Loucy (cell line): ENCODE data around the gene GRPR.
"Not testable (repeated sequence)": the region's sequence is repeated elsewhere in the genome, so short reads cannot be mapped to it uniquely, and the experiment has no call there.

ENCODE experiments used
- H2AFZ ChIP-seq: fragments of 200-600 bp; sonication (generic); 2 replicates; pipeline ENCODE4 v1.6.0; 2016; ENCODE audit warnings: antibody characterized with exemption, mild to moderate bottlenecking, low read length, moderate library complexity
- H3F3A ChIP-seq: fragments of 200-600 bp; 2 replicates; pipeline ENCODE4 v1.6.0; 2016; ENCODE audit warnings: antibody characterized with exemption, low read depth, mild to moderate bottlenecking
- H3K27me3 ChIP-seq: fragments of 200-600 bp; sonication (generic); 2 replicates; pipeline ENCODE4 v1.6.1; 2014; ENCODE audit warnings: low read length, mild to moderate bottlenecking; ENCODE audit not compliant: insufficient read depth, poor library complexity, severe bottlenecking
- H3K36me3 ChIP-seq: fragments of 200-600 bp; sonication (generic); 2 replicates; pipeline ENCODE4 v1.6.1; 2016; ENCODE audit warnings: low read length; ENCODE audit not compliant: insufficient read depth
- H3K4me1 ChIP-seq: fragments of 200-600 bp; sonication (generic); 2 replicates; pipeline ENCODE4 v1.5.1; 2014; ENCODE audit warnings: low read length, mild to moderate bottlenecking; ENCODE audit not compliant: insufficient read depth, poor library complexity, severe bottlenecking
- H3K4me2 ChIP-seq: fragments of 200-600 bp; sonication (generic); 2 replicates; pipeline ENCODE4 v1.6.0; 2014; ENCODE audit warnings: antibody characterized with exemption, low read length, low read depth, mild to moderate bottlenecking; ENCODE audit not compliant: poor library complexity, severe bottlenecking
- H3K4me3 ChIP-seq: fragments of 200-600 bp; sonication (generic); 2 replicates; pipeline ENCODE4 v1.5.1; 2014; ENCODE audit warnings: low read length, mild to moderate bottlenecking, mixed read lengths; ENCODE audit not compliant: poor library complexity, severe bottlenecking
- H3K79me2 ChIP-seq: fragments of 200-600 bp; sonication (generic); 2 replicates; pipeline ENCODE4 v1.6.1; 2014; ENCODE audit warnings: low read length; ENCODE audit not compliant: insufficient read depth
- H3K9ac ChIP-seq: fragments of 200-600 bp; sonication (generic); 2 replicates; pipeline ENCODE4 v1.6.0; 2014; ENCODE audit warnings: mild to moderate bottlenecking, low read depth, low read length, moderate library complexity; ENCODE audit not compliant: poor library complexity, severe bottlenecking
- H3K9me2 ChIP-seq: fragments of 200-600 bp; sonication (generic); replicated peaks from 2 replicates; pipeline ENCODE4 v1.6.1; 2016; ENCODE audit warnings: low read depth, low read length, mixed read lengths
- H3K9me3 ChIP-seq: fragments of 200-600 bp; sonication (generic); 2 replicates; pipeline ENCODE4 v1.6.1; 2014; ENCODE audit warnings: mild to moderate bottlenecking, antibody characterized with exemption, low read length, low read depth; ENCODE audit not compliant: insufficient read depth
- H4K20me1 ChIP-seq: fragments of 200-600 bp; sonication (generic); 2 replicates; pipeline ENCODE4 v1.6.0; 2014; ENCODE audit warnings: antibody characterized with exemption, low read length, mild to moderate bottlenecking; ENCODE audit not compliant: insufficient read depth, poor library complexity, severe bottlenecking
- EZH2phosphoT487 ChIP-seq: fragments of 200-600 bp; IDR thresholded peaks from 2 replicates; pipeline ENCODE4 v1.6.1; 2018; ENCODE audit warnings: antibody characterized with exemption, mild to moderate bottlenecking, moderate library complexity, borderline replicate concordance
- TF ChIP-seq, protein P1 (sequence below): fragments of 200-600 bp; sonication (generic); conservative IDR thresholded peaks from 2 replicates; pipeline ENCODE4 v1.5.1; 2014; ENCODE audit warnings: mild to moderate bottlenecking, antibody characterized with exemption, low read length

Gene GRPR

DNA sequence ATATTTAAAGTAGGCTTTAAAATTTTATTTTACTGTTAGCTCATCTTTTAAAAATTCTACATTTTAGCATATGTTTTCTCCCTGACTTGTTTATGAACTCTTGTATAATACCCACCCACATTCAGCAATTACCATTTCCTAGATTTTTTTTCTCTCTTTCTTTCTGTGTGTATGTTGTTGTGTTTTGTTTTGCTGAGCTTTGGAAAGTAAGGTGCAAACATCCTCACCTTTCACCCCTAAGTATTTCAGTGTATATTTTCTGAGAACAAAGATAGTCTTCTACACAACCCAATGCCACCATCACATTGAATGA, 18.8 kb downstream of the GRPR start:
- Histone ChIP-seq H3K4me1 (no peaks in the 10 kb centered on the region), H3K9me2 (no peaks in the 10 kb centered on the region), H2AFZ (no peak overlapping the region), H3K4me2 (no peak overlapping the region), H4K20me1 (no peaks in the 10 kb centered on the region), H3K9ac (no peak overlapping the region), H3K4me3 (no peak overlapping the region), H3K79me2 (no peaks in the 10 kb centered on the region), H3K36me3 (no peaks in the 10 kb centered on the region), H3K27me3 (no peaks in the 10 kb centered on the region), H3K9me3 (no peaks in the 10 kb centered on the region), H3F3A (no peaks in the 10 kb centered on the region)
- no peak for TF ChIP-seq EZH2phosphoT487

DNA sequence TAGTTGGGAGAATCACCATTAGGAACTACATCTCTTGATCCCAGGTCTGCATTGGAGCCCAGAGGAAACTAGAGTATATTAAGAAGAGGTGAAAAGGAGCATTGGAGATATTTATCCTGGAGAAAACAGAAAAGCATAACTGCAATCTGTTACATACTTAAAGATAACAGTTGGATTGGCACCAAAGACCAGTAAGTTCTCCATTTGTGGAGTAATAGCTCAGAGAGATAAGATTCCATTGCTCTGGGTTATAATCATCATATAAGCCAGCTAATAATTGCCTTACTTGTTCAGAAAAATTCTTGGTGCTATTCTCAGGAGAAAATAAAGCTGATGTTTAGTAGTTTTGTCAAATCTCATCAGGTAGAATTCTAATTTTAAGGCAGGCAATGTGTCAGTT, 20.6 kb downstream of the GRPR start:
- Histone ChIP-seq H3K36me3 (no peaks in the 10 kb centered on the region), H3K79me2 (no peaks in the 10 kb centered on the region)

DNA sequence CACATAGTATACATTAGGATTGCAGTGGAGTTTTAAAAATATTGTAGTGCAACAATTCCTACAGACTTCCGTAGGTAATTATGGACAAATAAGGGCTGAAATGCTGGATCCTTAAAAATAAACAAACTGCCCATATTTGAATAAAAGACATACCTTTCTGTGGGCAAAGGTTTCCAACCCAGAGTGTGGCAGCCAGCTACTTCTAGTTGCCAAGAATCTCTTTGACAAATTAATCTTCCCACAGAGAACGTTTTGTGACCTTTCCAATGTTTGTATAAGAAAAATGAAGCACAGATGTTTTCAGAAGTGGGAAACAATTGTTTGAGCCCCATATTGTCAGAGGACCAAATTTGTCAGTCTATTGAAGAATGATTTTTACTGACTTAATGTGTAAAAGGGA, 21.1 kb downstream of the GRPR start:
- Histone ChIP-seq H3K9ac (no peak overlapping the region), H3K27me3 (no peaks in the 10 kb centered on the region), H3K9me3 (no peaks in the 10 kb centered on the region), H3K4me1 (no peaks in the 10 kb centered on the region), H3K36me3 (no peaks in the 10 kb centered on the region), H3K79me2 (no peaks in the 10 kb centered on the region), H3F3A (no peaks in the 10 kb centered on the region), H3K4me2 (no peak overlapping the region), H3K4me3 (no peak overlapping the region), H3K9me2 (no peaks in the 10 kb centered on the region), H4K20me1 (no peaks in the 10 kb centered on the region), H2AFZ (no peak overlapping the region)
- TF ChIP-seq EZH2phosphoT487: no peak
- TF ChIP-seq, protein P1, sequence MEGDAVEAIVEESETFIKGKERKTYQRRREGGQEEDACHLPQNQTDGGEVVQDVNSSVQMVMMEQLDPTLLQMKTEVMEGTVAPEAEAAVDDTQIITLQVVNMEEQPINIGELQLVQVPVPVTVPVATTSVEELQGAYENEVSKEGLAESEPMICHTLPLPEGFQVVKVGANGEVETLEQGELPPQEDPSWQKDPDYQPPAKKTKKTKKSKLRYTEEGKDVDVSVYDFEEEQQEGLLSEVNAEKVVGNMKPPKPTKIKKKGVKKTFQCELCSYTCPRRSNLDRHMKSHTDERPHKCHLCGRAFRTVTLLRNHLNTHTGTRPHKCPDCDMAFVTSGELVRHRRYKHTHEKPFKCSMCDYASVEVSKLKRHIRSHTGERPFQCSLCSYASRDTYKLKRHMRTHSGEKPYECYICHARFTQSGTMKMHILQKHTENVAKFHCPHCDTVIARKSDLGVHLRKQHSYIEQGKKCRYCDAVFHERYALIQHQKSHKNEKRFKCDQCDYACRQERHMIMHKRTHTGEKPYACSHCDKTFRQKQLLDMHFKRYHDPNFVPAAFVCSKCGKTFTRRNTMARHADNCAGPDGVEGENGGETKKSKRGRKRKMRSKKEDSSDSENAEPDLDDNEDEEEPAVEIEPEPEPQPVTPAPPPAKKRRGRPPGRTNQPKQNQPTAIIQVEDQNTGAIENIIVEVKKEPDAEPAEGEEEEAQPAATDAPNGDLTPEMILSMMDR: no peak

More for the DNA sequence above, 20.6 kb downstream of the GRPR start:
- H3K9me2 ChIP-seq: no peaks in the 10 kb centered on the region
- H3F3A ChIP-seq: no peaks in the 10 kb centered on the region
- no peaks in the 10 kb centered on the region for H4K20me1 ChIP-seq
- H3K9me3 ChIP-seq: no peaks in the 10 kb centered on the region
- no peaks in the 10 kb centered on the region for H3K4me1 ChIP-seq
- H3K4me3 ChIP-seq: no peak overlapping the region
- TF ChIP-seq, protein P1: no peak
- TF ChIP-seq EZH2phosphoT487: no peak
- H3K27me3 ChIP-seq: no peaks in the 10 kb centered on the region
- no peak overlapping the region for H2AFZ ChIP-seq
- no peak overlapping the region for H3K9ac ChIP-seq
- no peak overlapping the region for H3K4me2 ChIP-seq

DNA sequence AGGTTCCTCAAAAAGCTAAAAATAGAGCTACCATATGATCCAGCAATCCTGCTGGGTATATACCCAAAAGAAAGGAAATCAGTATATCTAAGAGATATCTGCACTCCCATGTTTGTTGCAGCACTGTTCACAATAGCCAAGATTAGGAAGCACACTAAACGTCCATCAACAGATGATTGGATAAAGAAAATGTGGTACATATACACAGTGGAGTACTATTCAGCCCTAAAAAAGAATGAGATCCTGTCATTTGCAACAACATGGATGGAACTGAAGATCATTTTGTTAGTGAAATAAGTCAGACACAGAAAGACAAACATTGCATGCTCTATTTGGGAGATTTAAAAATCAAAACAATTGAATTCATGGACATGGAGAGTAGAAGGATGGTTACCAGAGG, 21.7 kb downstream of the GRPR start:
- H2AFZ ChIP-seq, H3K9ac ChIP-seq, H3K79me2 ChIP-seq, H3K9me2 ChIP-seq, H3K27me3 ChIP-seq, H3K36me3 ChIP-seq, H3K4me2 ChIP-seq, H3K4me1 ChIP-seq, H3K4me3 ChIP-seq, H3K9me3 ChIP-seq, H3F3A ChIP-seq, H4K20me1 ChIP-seq: not testable (repeated sequence)
